Measurements from ENCODE around the gene CXXC5.

Gene CXXC5

GRCh38 chr5:139651853-139652787, 4.0 kb downstream of the CXXC5 start:
- no peak for DNase-seq

GRCh38 chr5:139652788-139653241, 4.7 kb downstream of the CXXC5 start:
- DNase-seq: no peak

GRCh38 chr5:139653616-139654015, 5.5 kb downstream of the CXXC5 start:
- no peak for DNase-seq

- no peak for DNase-seq
Measured at GRCh38 chr5:139654464-139654863, 6.3 kb downstream of the CXXC5 start.

GRCh38 chr5:139654871-139655491, 6.8 kb downstream of the CXXC5 start:
- no peak for DNase-seq

- no peak for DNase-seq
Measured at GRCh38 chr5:139655727-139656271, 7.7 kb downstream of the CXXC5 start.

GRCh38 chr5:139657363-139658321, 9.5 kb downstream of the CXXC5 start:
- no peak for DNase-seq

GRCh38 chr5:139658501-139658927, 10.4 kb downstream of the CXXC5 start:
- DNase-seq: no peak

GRCh38 chr5:139658928-139659667, 10.9 kb downstream of the CXXC5 start:
- no peak for DNase-seq

- DNase-seq: no peak
Measured at GRCh38 chr5:139659695-139660101, 11.5 kb downstream of the CXXC5 start.

- DNase-seq: no peak
Measured at GRCh38 chr5:139660105-139660922, 12.2 kb downstream of the CXXC5 start.

GRCh38 chr5:139660923-139661814, 13.0 kb downstream of the CXXC5 start:
- DNase-seq: no peak

GRCh38 chr5:139662617-139663016, 14.5 kb downstream of the CXXC5 start:
- DNase-seq: no peak

- DNase-seq: no peak
Measured at GRCh38 chr5:139663207-139664085, 15.3 kb downstream of the CXXC5 start.

GRCh38 chr5:139664086-139664693, 16.0 kb downstream of the CXXC5 start:
- no peak for DNase-seq

- DNase-seq: no peak
Measured at GRCh38 chr5:139664727-139665351, 16.7 kb downstream of the CXXC5 start.

GRCh38 chr5:139665626-139666025, 17.5 kb downstream of the CXXC5 start:
- no peak for DNase-seq

GRCh38 chr5:139666551-139666950, 18.4 kb downstream of the CXXC5 start:
- no peak for DNase-seq
